ENCODE measurements around the gene SNRPE.

DNA sequence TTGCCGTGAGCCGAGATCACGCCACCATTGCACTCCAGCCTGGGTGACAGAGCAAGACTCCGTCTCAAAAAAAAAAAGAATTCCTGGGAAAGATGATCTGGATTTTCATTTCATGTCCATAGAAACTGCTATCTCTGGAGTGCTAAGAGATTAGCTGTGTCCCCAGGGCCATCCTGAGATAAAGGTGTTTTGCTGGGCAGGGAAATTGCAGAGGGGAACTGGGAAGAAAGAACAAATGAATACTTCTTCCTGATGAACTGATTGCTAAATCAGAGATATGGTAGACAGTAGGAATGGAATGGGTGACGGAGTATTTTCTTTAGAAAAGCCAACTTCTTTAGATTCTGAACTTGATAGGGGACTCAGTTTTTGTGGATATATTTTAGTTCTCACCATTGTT, 19.2 kb downstream of the SNRPE start:
- TF ChIP-seq POLR2A (IDR thresholded peaks at IDR 0.05; ENCODE audit: low read depth, low read length): no peak
- no peak for TF ChIP-seq POLR2AphosphoS5 (IDR thresholded peaks at IDR 0.05; ENCODE audit: low read depth, low read length)
- TF ChIP-seq PAX5 (IDR thresholded peaks at IDR 0.05; ENCODE audit: insufficient read depth, low read length, severe bottlenecking): no peak
- no peak for TF ChIP-seq TAF1 (IDR thresholded peaks at IDR 0.05; ENCODE audit: low read depth, low read length)
- no peak for TF ChIP-seq POU2F2 (IDR thresholded peaks at IDR 0.05; ENCODE audit: low read depth, low read length)
- no peak for TF ChIP-seq SPI1 (IDR thresholded peaks at IDR 0.05; ENCODE audit: low read depth, low read length)

Measured in GM12891 (cell line).